H1 (cell line): Measurements from ENCODE around the gene GCLM. TPM values are rescaled to one million over a fixed set of nuclear protein-coding genes. Genes with fewer than 3 reads are reported as not detected.

ENCODE experiments used
- CTCF ChIA-PET: fragments of 300-600 bp; sonication (Branson Sonifier 250); formaldehyde crosslinking; loops from one replicate; lab custom pipeline; 2021; ENCODE audit not compliant: partially characterized antibody; lab: Charles Lee
- POLR2A ChIA-PET: fragments of 300-600 bp; sonication (Branson Sonifier 250); formaldehyde crosslinking; loops from one replicate; lab custom pipeline; 2021; ENCODE audit warnings: inconsistent platforms; ENCODE audit not compliant: partially characterized antibody; lab: Charles Lee
- DNase-seq, 2 experiments: peaks; one replicate each; pipeline versions ENCODE4 v3.0.0 to v3.0.0-alpha.2; 2010 to 2022; ENCODE audit warnings: low spot score in 2 of 2, low read depth in 1 of 2, mixed read lengths in 1 of 2
- FAIRE-seq: peaks from 2 replicates; lab custom pipeline; 2011; peaks lifted over from hg19 to GRCh38; lab: Jason Lieb, UNC
- H2AFZ ChIP-seq: 2 replicates; pipeline ENCODE4 v1.8.1; 2012; ENCODE audit warnings: low read length, inconsistent platforms
- H2AK5ac ChIP-seq: 2 replicates; pipeline ENCODE4 v1.6.1; 2013; ENCODE audit warnings: low read depth, low read length
- H2BK120ac ChIP-seq: replicated peaks from 2 replicates; pipeline ENCODE3; 2013; ENCODE audit warnings: low read depth, low read length, inconsistent platforms
- H2BK12ac ChIP-seq: 2 replicates; pipeline ENCODE4 v1.6.1; 2013; ENCODE audit warnings: low read depth, low read length
- H2BK15ac ChIP-seq: 2 replicates; pipeline ENCODE4 v1.6.1; 2013; ENCODE audit warnings: low read length
- H2BK20ac ChIP-seq: 2 replicates; pipeline ENCODE4 v1.6.1; 2013; ENCODE audit warnings: low read length
- H2BK5ac ChIP-seq: 2 replicates; pipeline ENCODE4 v1.6.1; 2013; ENCODE audit warnings: low read depth, low read length
- H3K14ac ChIP-seq: 2 replicates; pipeline ENCODE4 v1.6.1; 2013; ENCODE audit warnings: inconsistent platforms; ENCODE audit not compliant: insufficient read length
- H3K18ac ChIP-seq: 2 replicates; pipeline ENCODE4 v1.6.1; 2013; ENCODE audit warnings: low read length; ENCODE audit errors: extremely low read depth
- H3K23ac ChIP-seq: 2 replicates; pipeline ENCODE4 v1.6.1; 2013; ENCODE audit warnings: inconsistent platforms; ENCODE audit not compliant: insufficient read length
- H3K23me2 ChIP-seq: 2 replicates; pipeline ENCODE4 v1.6.1; 2013; ENCODE audit warnings: low read depth, low read length
- H3K27ac ChIP-seq: 2 replicates; pipeline ENCODE4 v1.6.1; 2011; ENCODE audit warnings: low read depth, low read length, inconsistent platforms
- H3K27me3 ChIP-seq, 4 experiments: replicated peaks in 1 of 4; 1 replicate in 1 of 4; 2 replicates in 3 of 4; pipeline versions ENCODE4 v1.6.1 to v1.8.1; 2011 to 2013; ENCODE audit warnings: low read length in 3 of 4, mild to moderate bottlenecking in 3 of 4, inconsistent platforms in 2 of 4, mixed read lengths in 2 of 4, moderate library complexity in 1 of 4; ENCODE audit not compliant: control insufficient read depth in 3 of 4, insufficient read depth in 3 of 4; ENCODE audit errors: extremely low read depth in 1 of 4
- H3K36me3 ChIP-seq, 4 experiments: 2 replicates each; pipeline versions ENCODE4 v1.6.1 to v1.8.1; 2011 to 2013; ENCODE audit warnings: mild to moderate bottlenecking in 4 of 4, low read length in 3 of 4, moderate library complexity in 2 of 4, control low read depth in 1 of 4, inconsistent platforms in 1 of 4; ENCODE audit not compliant: insufficient read depth in 4 of 4, control insufficient read depth in 2 of 4
- H3K4ac ChIP-seq: replicated peaks from 2 replicates; pipeline ENCODE3; 2013; ENCODE audit warnings: low read length, low read depth, mixed read lengths, inconsistent platforms; ENCODE audit not compliant: insufficient read length
- H3K4me1 ChIP-seq, 4 experiments: replicated peaks in 1 of 4; 1 replicate in 1 of 4; 2 replicates in 3 of 4; pipeline versions ENCODE4 v1.6.1 to v1.8.1; 2011 to 2013; ENCODE audit warnings: low read length in 3 of 4, inconsistent platforms in 2 of 4, mixed read lengths in 1 of 4; ENCODE audit not compliant: insufficient read depth in 4 of 4, control insufficient read depth in 3 of 4
- H3K4me2 ChIP-seq, 2 experiments: 2 replicates each; pipeline versions ENCODE4 v1.6.1 to v1.8.1; 2011 to 2013; ENCODE audit warnings: low read depth in 2 of 2, low read length in 2 of 2, control low read depth in 1 of 2, inconsistent platforms in 1 of 2, mild to moderate bottlenecking in 1 of 2; ENCODE audit not compliant: insufficient read depth in 1 of 2
- H3K4me3 ChIP-seq, 4 experiments: fragments of 200-600, 300-600 bp in 1 of 4; sonication (generic), shearing (Covaris generic), sonication (Bioruptor Twin) in 1 of 4; 2 replicates each; pipeline versions ENCODE4 v1.5.1 to v1.8.1; 2011 to 2016; ENCODE audit warnings: low read length in 4 of 4, low read depth in 3 of 4, control low read depth in 2 of 4, inconsistent platforms in 2 of 4, mild to moderate bottlenecking in 2 of 4, mixed read lengths in 1 of 4, moderate library complexity in 1 of 4; ENCODE audit not compliant: insufficient read depth in 2 of 4; ENCODE audit errors: extremely low read depth in 1 of 4
- H3K56ac ChIP-seq: replicated peaks from 2 replicates; pipeline ENCODE3; 2013; ENCODE audit warnings: low read depth, mild to moderate bottlenecking, mixed read lengths, low read length, inconsistent platforms; ENCODE audit not compliant: insufficient read length
- H3K79me1 ChIP-seq: 2 replicates; pipeline ENCODE4 v1.6.1; 2013; ENCODE audit warnings: low read depth, low read length, control low read depth
- H3K79me2 ChIP-seq, 2 experiments: 2 replicates each; pipeline versions ENCODE4 v1.6.1 to v1.8.1; 2012 to 2013; ENCODE audit warnings: low read length in 2 of 2, mild to moderate bottlenecking in 2 of 2, inconsistent platforms in 1 of 2; ENCODE audit not compliant: insufficient read depth in 2 of 2, control insufficient read depth in 1 of 2
- H3K9ac ChIP-seq, 4 experiments: replicated peaks in 1 of 4; 1 replicate in 1 of 4; 2 replicates in 3 of 4; pipeline versions ENCODE4 v1.6.1 to v1.8.1; 2011 to 2013; ENCODE audit warnings: low read depth in 3 of 4, low read length in 3 of 4, control low read depth in 2 of 4, mild to moderate bottlenecking in 2 of 4, moderate library complexity in 2 of 4, inconsistent platforms in 1 of 4; ENCODE audit errors: extremely low read depth in 1 of 4
- H3K9me3 ChIP-seq, 2 experiments: 2 replicates each; pipeline versions ENCODE4 v1.6.1 to v1.8.1; 2012 to 2013; ENCODE audit warnings: mild to moderate bottlenecking in 2 of 2, moderate library complexity in 2 of 2, control low read depth in 1 of 2, inconsistent platforms in 1 of 2, low read depth in 1 of 2, low read length in 1 of 2, mixed read lengths in 1 of 2; ENCODE audit not compliant: insufficient read depth in 2 of 2
- H4K20me1 ChIP-seq, 2 experiments: replicated peaks in 1 of 2; 2 replicates each; pipeline versions ENCODE3 to v1.8.1; 2011 to 2013; ENCODE audit warnings: inconsistent platforms in 2 of 2, low read length in 2 of 2, mild to moderate bottlenecking in 1 of 2; ENCODE audit not compliant: insufficient read depth in 2 of 2, control insufficient read depth in 1 of 2
- H4K5ac ChIP-seq: 2 replicates; pipeline ENCODE4 v1.6.1; 2013; ENCODE audit warnings: low read length, low read depth, mixed read lengths, inconsistent platforms; ENCODE audit not compliant: insufficient read length
- H4K8ac ChIP-seq: 2 replicates; pipeline ENCODE4 v1.8.0; 2013; ENCODE audit warnings: mild to moderate bottlenecking, moderate library complexity, low read length, inconsistent platforms; ENCODE audit not compliant: insufficient read depth; ENCODE audit errors: extremely low read depth
- H4K91ac ChIP-seq: replicated peaks from 2 replicates; pipeline ENCODE3; 2013; ENCODE audit warnings: low read length, mixed read lengths, inconsistent platforms; ENCODE audit not compliant: insufficient read length
- ZNF274 ChIP-seq: IDR thresholded peaks from 2 replicates; pipeline ENCODE4 v1.7.0; 2012; ENCODE audit warnings: low read length, borderline replicate concordance; ENCODE audit errors: extremely low read depth
- WGBS, 2 experiments: shearing (Covaris generic) in 1 of 2; methylation state at CpG; one replicate each; pipeline versions ENCODE4 v1.1.6 to v1.1.7; 2013 to 2015; ENCODE audit warnings: low lambda C conversion rate in 2 of 2, mixed read lengths in 2 of 2, inconsistent platforms in 1 of 2, low coverage in 1 of 2, missing lambda C conversion rate in 1 of 2; ENCODE audit not compliant: insufficient replicate concordance in 2 of 2, insufficient coverage in 1 of 2, insufficient read length in 1 of 2; ENCODE audit errors: extremely low coverage in 1 of 2, missing lambda C conversion rate in 1 of 2; 5-methylcytosine and 5-hydroxymethylcytosine counted together
- polyA plus RNA-seq, 7 experiments: library from polyadenylated mRNA; depleted of rRNA in 3 of 7; stranded (reverse) in 5 of 7; unstranded in 2 of 7; fragments of >200 nt in 5 of 7; fragments of 200-250 nt in 2 of 7; gene quantifications; 1 replicate in 5 of 7; 2 replicates in 1 of 7; 4 replicates in 1 of 7; pipeline versions ENCODE4 v1.2.1 to v1.2.3, GENCODE V29; 2011 to 2013; ENCODE audit warnings: missing spikeins in 2 of 7, mixed read lengths in 2 of 7
- total RNA-seq: library from RNA; stranded (reverse); fragmentation: NEBNext Ultra II Directional; extraction: Animal tissue kit (Norgen Biotek cat#: 25700); gene quantifications from 2 replicates; pipeline ENCODE4 v1.2.1, GENCODE V29; 2021

Gene GCLM
- total and polyA plus RNA-seq, 2 of the 8 experiments (the other 6 are each of a cell fraction or from before 2014, with no cell fraction given) = 3.1 to 12.8 TPM

GRCh38 chr1:93905734-93906133 is 3.5 kb downstream of the GCLM start:
- no peak overlapping the region for H3K4me2 ChIP-seq
- H3K4me1 ChIP-seq = peaks cover 0 to 3% (median 2%) of the 10 kb centered on the region in 4 experiments; a peak in 2 of 7 replicates
- H2BK5ac ChIP-seq = no peak overlapping the region
- H3K4me3 ChIP-seq = no peak overlapping the region
- no peaks in the 10 kb centered on the region; a peak in 1 of 8 replicates for H3K36me3 ChIP-seq
- ChIA-PET CTCF (no interaction called here), POLR2A (no interaction called here)
- no peak overlapping the region for H4K91ac ChIP-seq
- H3K14ac ChIP-seq = no peak overlapping the region
- H3K79me2 ChIP-seq = peaks cover 0 to 44% of the 10 kb centered on the region in 2 experiments; a peak in 2 of 4 replicates
- no peak overlapping the region for H4K8ac ChIP-seq
- no peak overlapping the region for H3K23ac ChIP-seq
- 0 out of 7 replicates have a peak, but pooled peaks cover 0 to 2% (median 1%) of the 10 kb centered on the region in 4 experiments for H3K27me3 ChIP-seq
- DNase-seq (no peak), FAIRE-seq (no peak)
- TF ChIP-seq ZNF274 = no peak
- no peak overlapping the region for H2AK5ac ChIP-seq
- peaks cover 10% of the 10 kb centered on the region for H3K23me2 ChIP-seq
- WGBS, 2 experiments = 83% methylated on average over 2 of the region's 2 CpGs; no CpG with 5 or more reads in 1 of the 2 experiments
- H3K56ac ChIP-seq = no peak overlapping the region
- no peaks in the 10 kb centered on the region for H4K20me1 ChIP-seq
- H4K5ac ChIP-seq = no peak overlapping the region
- H2AFZ ChIP-seq = no peak overlapping the region
- H2BK20ac ChIP-seq = no peak overlapping the region
- H3K18ac ChIP-seq = no peak overlapping the region
- no peak overlapping the region for H3K4ac ChIP-seq
- no peaks in the 10 kb centered on the region for H3K9me3 ChIP-seq
- no peak overlapping the region for H2BK12ac ChIP-seq
- H2BK120ac ChIP-seq = no peak overlapping the region
- H2BK15ac ChIP-seq = no peak overlapping the region
- no peak overlapping the region for H3K9ac ChIP-seq
- H3K79me1 ChIP-seq = no peaks in the 10 kb centered on the region; the same call in 1 of the 2 replicates
- H3K27ac ChIP-seq = no peak overlapping the region
